HCT116 (cell line): Measurements from ENCODE around the gene ALK. TPM values are rescaled to one million over a fixed set of nuclear protein-coding genes. Genes with fewer than 3 reads are reported as not detected.

Source experiments
- ATAC-seq: fragments of 200-7000 bp; cut with Tn5 transposase; 2 replicates; pipeline ENCODE4 v1.9.1; 2020; ENCODE audit warnings: mild to moderate bottlenecking, moderate library complexity
- BruUV-seq: library from RNA; stranded (reverse); fragments of 400-500 nt; replicated peaks from 2 replicates; lab custom pipeline; 2021; lab: Mats Ljungman, UMichigan
- CTCF ChIA-PET: fragments of 300-600 bp; sonication (Branson Sonifier 250); formaldehyde crosslinking; loops from one replicate; lab custom pipeline; 2021; ENCODE audit warnings: antibody characterized with exemption; lab: Charles Lee
- POLR2A ChIA-PET: fragments of 300-600, 350-600 bp; sonication (Branson Sonifier 250); formaldehyde crosslinking; loops from one replicate; lab custom pipeline; 2021; ENCODE audit warnings: antibody characterized with exemption; lab: Charles Lee
- RAD21 ChIA-PET, 2 experiments: fragments of 300-600 bp; sonication (Branson Sonifier 250); formaldehyde crosslinking; loops; one replicate each; lab custom pipeline; 2023; ENCODE audit warnings: low total read pairs in 2 of 2; ENCODE audit not compliant: uncharacterized antibody in 2 of 2, unreplicated experiment in 2 of 2, low non-redundant PET in 1 of 2; lab: Charles Lee
- DNase-seq: peaks from one replicate; pipeline ENCODE4 v3.0.0-alpha.2; 2010; ENCODE audit warnings: low read depth, low spot score
- H2AFZ ChIP-seq: fragments of 200-600 bp; shearing (Covaris generic), sonication (generic); 2 replicates; pipeline ENCODE4 v1.6.1; 2017; ENCODE audit warnings: low read depth, mixed run types, mixed read lengths, antibody characterized with exemption, low read length; ENCODE audit not compliant: poor library complexity, severe bottlenecking
- H3K27ac ChIP-seq: 2 replicates; pipeline ENCODE4 v1.5.1; 2012; ENCODE audit warnings: low read depth, low read length
- H3K27me3 ChIP-seq: fragments of 200-600 bp; sonication (generic); 2 replicates; pipeline ENCODE4 v1.6.1; 2016; ENCODE audit warnings: mixed run types, low read length, mixed read lengths; ENCODE audit not compliant: insufficient read depth
- H3K36me3 ChIP-seq, 2 experiments: fragments of 200-500 bp in 1 of 2; fragments of 200-600 bp in 1 of 2; sonication (Bioruptor generic) in 1 of 2; sonication (generic) in 1 of 2; 2 replicates each; pipeline versions ENCODE4 v1.5.1 to v1.6.1; 2014 to 2016; ENCODE audit warnings: low read length in 2 of 2, inconsistent platforms in 1 of 2, mixed read lengths in 1 of 2, mixed run types in 1 of 2; ENCODE audit not compliant: insufficient read depth in 2 of 2, control insufficient read depth in 1 of 2
- H3K4me1 ChIP-seq, 2 experiments: fragments of 200-600 bp in 1 of 2; sonication (generic) in 1 of 2; 2 replicates each; pipeline versions ENCODE4 v1.5.1 to v1.6.1; 2012 to 2017; ENCODE audit warnings: low read length in 2 of 2, inconsistent platforms in 1 of 2, mild to moderate bottlenecking in 1 of 2, mixed read lengths in 1 of 2, mixed run types in 1 of 2, moderate library complexity in 1 of 2; ENCODE audit not compliant: insufficient read depth in 2 of 2, control insufficient read depth in 1 of 2
- H3K4me2 ChIP-seq: fragments of 200-600 bp; sonication (generic); 2 replicates; pipeline ENCODE4 v1.6.1; 2017; ENCODE audit warnings: mixed run types, low read length, mixed read lengths
- H3K4me3 ChIP-seq, 2 experiments: fragments of 200-600 bp in 1 of 2; sonication (generic) in 1 of 2; replicated peaks in 1 of 2; 2 replicates each; pipeline ENCODE4 v1.5.1; 2011 to 2016; ENCODE audit warnings: low read length in 2 of 2, control low read depth in 1 of 2, low read depth in 1 of 2, mild to moderate bottlenecking in 1 of 2, mixed read lengths in 1 of 2, mixed run types in 1 of 2
- H3K79me2 ChIP-seq: fragments of 200-600 bp; sonication (generic); 2 replicates; pipeline ENCODE4 v1.6.1; 2017; ENCODE audit warnings: mild to moderate bottlenecking, mixed run types, low read length, moderate library complexity, mixed read lengths; ENCODE audit not compliant: insufficient read depth
- H3K9ac ChIP-seq: fragments of 200-600 bp; sonication (generic); 2 replicates; pipeline ENCODE4 v1.6.1; 2016; ENCODE audit warnings: low read length, mixed read lengths
- H3K9me2 ChIP-seq: fragments of 200-600 bp; sonication (generic), shearing (Covaris generic); 2 replicates; pipeline ENCODE4 v1.6.1; 2017; ENCODE audit warnings: mixed run types, mild to moderate bottlenecking, moderate library complexity; ENCODE audit not compliant: insufficient read depth
- H3K9me3 ChIP-seq, 2 experiments: fragments of 200-500 bp in 1 of 2; fragments of 200-600 bp in 1 of 2; sonication (Bioruptor generic) in 1 of 2; sonication (generic) in 1 of 2; 2 replicates each; pipeline ENCODE4 v1.6.1; 2014 to 2017; ENCODE audit warnings: low read length in 2 of 2, mixed read lengths in 2 of 2, inconsistent platforms in 1 of 2, low read depth in 1 of 2, mild to moderate bottlenecking in 1 of 2, mixed run types in 1 of 2, moderate library complexity in 1 of 2; ENCODE audit not compliant: control insufficient read depth in 1 of 2, insufficient read depth in 1 of 2
- H4K20me1 ChIP-seq: fragments of 200-600 bp; sonication (generic), shearing (Covaris generic); 2 replicates; pipeline ENCODE4 v1.6.1; 2017; ENCODE audit warnings: mixed run types, mild to moderate bottlenecking, moderate library complexity; ENCODE audit not compliant: insufficient read depth
- CEBPB ChIP-seq: IDR thresholded peaks from 2 replicates; pipeline ENCODE4 v1.6.1; 2012; ENCODE audit warnings: low read depth
- EGR1 ChIP-seq: IDR thresholded peaks from 2 replicates; pipeline ENCODE4 v1.6.1; 2012; ENCODE audit warnings: low read depth
- ELF1 ChIP-seq: IDR thresholded peaks from 2 replicates; pipeline ENCODE4 v1.6.1; 2012; ENCODE audit warnings: low read depth, borderline replicate concordance
- EZH2 ChIP-seq: fragments of 200-600 bp; sonication (generic); IDR thresholded peaks from 2 replicates; pipeline ENCODE4 v1.6.1; 2017; ENCODE audit warnings: antibody characterized with exemption, mixed run types
- EZH2phosphoT487 ChIP-seq: fragments of 200-600 bp; IDR thresholded peaks from 2 replicates; pipeline ENCODE4 v1.6.1; 2018; ENCODE audit warnings: antibody characterized with exemption, borderline replicate concordance
- FOSL1 ChIP-seq: IDR thresholded peaks from 2 replicates; pipeline ENCODE4 v1.6.1; 2012; ENCODE audit warnings: low read depth
- JUND ChIP-seq: IDR thresholded peaks from 2 replicates; pipeline ENCODE4 v1.6.1; 2012
- POLR2A ChIP-seq: IDR thresholded peaks from 2 replicates; pipeline ENCODE4 v1.7.0; 2011; ENCODE audit warnings: borderline replicate concordance; ENCODE audit not compliant: insufficient read depth, insufficient read length; ENCODE audit errors: extremely low read depth
- RAD21 ChIP-seq: IDR thresholded peaks from 2 replicates; pipeline ENCODE4 v1.6.1; 2012; ENCODE audit warnings: low read depth, mild to moderate bottlenecking
- SP1 ChIP-seq: IDR thresholded peaks from 2 replicates; pipeline ENCODE4 v1.6.1; 2012; ENCODE audit warnings: low read depth
- SRF ChIP-seq: IDR thresholded peaks from 2 replicates; pipeline ENCODE4 v1.6.1; 2012; ENCODE audit warnings: low read depth
- TCF7L2 ChIP-seq: IDR thresholded peaks from 2 replicates; pipeline ENCODE4 v1.7.0; 2011; ENCODE audit warnings: borderline replicate concordance, inconsistent platforms; ENCODE audit not compliant: insufficient read depth, insufficient read length; ENCODE audit errors: extremely low read depth
- YY1 ChIP-seq: IDR thresholded peaks from 2 replicates; pipeline ENCODE4 v1.6.1; 2011; ENCODE audit warnings: low read length, low read depth, moderate library complexity, mild to moderate bottlenecking; ENCODE audit not compliant: insufficient replicate concordance; ENCODE audit errors: extremely low read depth
- ZFX ChIP-seq: fragments of 450-650 bp; IDR thresholded peaks from 2 replicates; pipeline ENCODE4 v1.6.1; 2017
- ZNF274 ChIP-seq: fragments of 200-500 bp; sonication (Bioruptor generic); IDR thresholded peaks from 2 replicates; pipeline ENCODE4 v1.6.1; 2014; ENCODE audit warnings: mild to moderate bottlenecking, low read depth, low read length, inconsistent platforms
- intact Hi-C: fragments of 100-400 bp; cut with micrococcal nuclease; formaldehyde crosslinking; loops from 2 replicates; pipeline ENCODE4 v1.10.0; 2022
- total RNA-seq: library from RNA; stranded (reverse); gene quantifications from one replicate; pipeline ENCODE4 v1.2.1, GENCODE V29; 2021; ENCODE audit not compliant: unreplicated experiment
- TF ChIP-seq, protein P1 (sequence below): IDR thresholded peaks from 2 replicates; pipeline ENCODE4 v1.6.1; 2012; ENCODE audit warnings: low read depth
- TF ChIP-seq, protein P2 (sequence below), 3 experiments: fragments of 200-600 bp in 1 of 3; sonication (generic) in 1 of 3; IDR thresholded peaks in 2 of 3; conservative IDR thresholded peaks in 1 of 3; 2 replicates each; pipeline ENCODE4 v1.5.1; 2012 to 2017; ENCODE audit warnings: low read depth in 2 of 3, low read length in 2 of 3, antibody characterized with exemption in 1 of 3, borderline replicate concordance in 1 of 3, control low read depth in 1 of 3, mild to moderate bottlenecking in 1 of 3, mixed read lengths in 1 of 3, mixed run types in 1 of 3, moderate library complexity in 1 of 3; ENCODE audit not compliant: insufficient read depth in 1 of 3
- TF ChIP-seq, protein P3 (sequence below): IDR thresholded peaks from 2 replicates; pipeline ENCODE4 v1.6.1; 2011; ENCODE audit warnings: mild to moderate bottlenecking, low read length, moderate library complexity; ENCODE audit not compliant: insufficient replicate concordance; ENCODE audit errors: extremely low read depth

ALK gene
- total RNA-seq, 1 experiment from 2014 or later = not detected

DNA sequence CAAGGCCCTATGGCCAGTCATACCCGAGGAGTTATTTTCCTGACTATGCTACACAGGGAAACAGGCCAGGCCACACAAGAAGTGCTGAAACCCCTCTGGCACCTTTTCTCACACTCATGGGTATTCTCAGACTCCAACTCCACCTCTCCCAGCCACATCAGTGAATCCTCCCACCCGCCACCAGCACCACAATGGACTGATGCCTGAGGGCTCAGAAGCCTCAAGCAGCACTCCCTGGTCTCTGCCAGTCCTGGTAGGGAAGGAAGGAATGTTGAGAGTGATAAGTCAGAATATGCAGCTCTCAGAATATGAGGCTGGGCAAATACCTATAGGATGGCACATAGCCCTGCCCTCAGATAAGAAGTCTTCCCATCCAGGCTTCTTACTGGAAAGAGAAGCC lies 391.1 kb downstream of the ALK start:
- Histone ChIP-seq H3K9me2 (no peaks in the 10 kb centered on the region), H3K36me3 (no peaks in the 10 kb centered on the region), H3K4me2 (no peak overlapping the region), H3K27me3 (peaks cover 81% of the 10 kb centered on the region; the same call in 1 of the 2 replicates), H3K4me3 (no peak overlapping the region), H2AFZ (no peak overlapping the region), H4K20me1 (no peaks in the 10 kb centered on the region), H3K27ac (no peak overlapping the region), H3K9me3 (no peaks in the 10 kb centered on the region), H3K79me2 (no peaks in the 10 kb centered on the region), H3K4me1 (no peaks in the 10 kb centered on the region), H3K9ac (no peak overlapping the region)
- ChIA-PET CTCF (no interaction called here), POLR2A (no interaction called here), RAD21 (no interaction called here)
- ATAC-seq (no peak), DNase-seq (no peak)
- TF ChIP-seq EGR1 = no peak
- no peak for TF ChIP-seq TCF7L2
- TF ChIP-seq, protein P1, sequence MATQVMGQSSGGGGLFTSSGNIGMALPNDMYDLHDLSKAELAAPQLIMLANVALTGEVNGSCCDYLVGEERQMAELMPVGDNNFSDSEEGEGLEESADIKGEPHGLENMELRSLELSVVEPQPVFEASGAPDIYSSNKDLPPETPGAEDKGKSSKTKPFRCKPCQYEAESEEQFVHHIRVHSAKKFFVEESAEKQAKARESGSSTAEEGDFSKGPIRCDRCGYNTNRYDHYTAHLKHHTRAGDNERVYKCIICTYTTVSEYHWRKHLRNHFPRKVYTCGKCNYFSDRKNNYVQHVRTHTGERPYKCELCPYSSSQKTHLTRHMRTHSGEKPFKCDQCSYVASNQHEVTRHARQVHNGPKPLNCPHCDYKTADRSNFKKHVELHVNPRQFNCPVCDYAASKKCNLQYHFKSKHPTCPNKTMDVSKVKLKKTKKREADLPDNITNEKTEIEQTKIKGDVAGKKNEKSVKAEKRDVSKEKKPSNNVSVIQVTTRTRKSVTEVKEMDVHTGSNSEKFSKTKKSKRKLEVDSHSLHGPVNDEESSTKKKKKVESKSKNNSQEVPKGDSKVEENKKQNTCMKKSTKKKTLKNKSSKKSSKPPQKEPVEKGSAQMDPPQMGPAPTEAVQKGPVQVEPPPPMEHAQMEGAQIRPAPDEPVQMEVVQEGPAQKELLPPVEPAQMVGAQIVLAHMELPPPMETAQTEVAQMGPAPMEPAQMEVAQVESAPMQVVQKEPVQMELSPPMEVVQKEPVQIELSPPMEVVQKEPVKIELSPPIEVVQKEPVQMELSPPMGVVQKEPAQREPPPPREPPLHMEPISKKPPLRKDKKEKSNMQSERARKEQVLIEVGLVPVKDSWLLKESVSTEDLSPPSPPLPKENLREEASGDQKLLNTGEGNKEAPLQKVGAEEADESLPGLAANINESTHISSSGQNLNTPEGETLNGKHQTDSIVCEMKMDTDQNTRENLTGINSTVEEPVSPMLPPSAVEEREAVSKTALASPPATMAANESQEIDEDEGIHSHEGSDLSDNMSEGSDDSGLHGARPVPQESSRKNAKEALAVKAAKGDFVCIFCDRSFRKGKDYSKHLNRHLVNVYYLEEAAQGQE = no peak
- no peak for TF ChIP-seq CEBPB
- TF ChIP-seq SRF = no peak
- no peak for TF ChIP-seq EZH2
- TF ChIP-seq YY1 = no peak
- no peak for TF ChIP-seq SP1
- no peak for TF ChIP-seq EZH2phosphoT487
- TF ChIP-seq, protein P2, sequence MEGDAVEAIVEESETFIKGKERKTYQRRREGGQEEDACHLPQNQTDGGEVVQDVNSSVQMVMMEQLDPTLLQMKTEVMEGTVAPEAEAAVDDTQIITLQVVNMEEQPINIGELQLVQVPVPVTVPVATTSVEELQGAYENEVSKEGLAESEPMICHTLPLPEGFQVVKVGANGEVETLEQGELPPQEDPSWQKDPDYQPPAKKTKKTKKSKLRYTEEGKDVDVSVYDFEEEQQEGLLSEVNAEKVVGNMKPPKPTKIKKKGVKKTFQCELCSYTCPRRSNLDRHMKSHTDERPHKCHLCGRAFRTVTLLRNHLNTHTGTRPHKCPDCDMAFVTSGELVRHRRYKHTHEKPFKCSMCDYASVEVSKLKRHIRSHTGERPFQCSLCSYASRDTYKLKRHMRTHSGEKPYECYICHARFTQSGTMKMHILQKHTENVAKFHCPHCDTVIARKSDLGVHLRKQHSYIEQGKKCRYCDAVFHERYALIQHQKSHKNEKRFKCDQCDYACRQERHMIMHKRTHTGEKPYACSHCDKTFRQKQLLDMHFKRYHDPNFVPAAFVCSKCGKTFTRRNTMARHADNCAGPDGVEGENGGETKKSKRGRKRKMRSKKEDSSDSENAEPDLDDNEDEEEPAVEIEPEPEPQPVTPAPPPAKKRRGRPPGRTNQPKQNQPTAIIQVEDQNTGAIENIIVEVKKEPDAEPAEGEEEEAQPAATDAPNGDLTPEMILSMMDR (IDR thresholded peaks at IDR 0.05 in 2 of 3, conservative IDR thresholded peaks at IDR 0.05 in 1 of 3; ENCODE audit: borderline replicate concordance in 1 of 3, insufficient read depth in 1 of 3, low read depth in 2 of 3, low read length in 2 of 3) = no peak
- no peak for TF ChIP-seq FOSL1
- TF ChIP-seq ZNF274 = no peak
- no peak for TF ChIP-seq RAD21
- no peak for TF ChIP-seq JUND
- no peak for TF ChIP-seq ZFX
- TF ChIP-seq POLR2A = no peak
- TF ChIP-seq, protein P3, sequence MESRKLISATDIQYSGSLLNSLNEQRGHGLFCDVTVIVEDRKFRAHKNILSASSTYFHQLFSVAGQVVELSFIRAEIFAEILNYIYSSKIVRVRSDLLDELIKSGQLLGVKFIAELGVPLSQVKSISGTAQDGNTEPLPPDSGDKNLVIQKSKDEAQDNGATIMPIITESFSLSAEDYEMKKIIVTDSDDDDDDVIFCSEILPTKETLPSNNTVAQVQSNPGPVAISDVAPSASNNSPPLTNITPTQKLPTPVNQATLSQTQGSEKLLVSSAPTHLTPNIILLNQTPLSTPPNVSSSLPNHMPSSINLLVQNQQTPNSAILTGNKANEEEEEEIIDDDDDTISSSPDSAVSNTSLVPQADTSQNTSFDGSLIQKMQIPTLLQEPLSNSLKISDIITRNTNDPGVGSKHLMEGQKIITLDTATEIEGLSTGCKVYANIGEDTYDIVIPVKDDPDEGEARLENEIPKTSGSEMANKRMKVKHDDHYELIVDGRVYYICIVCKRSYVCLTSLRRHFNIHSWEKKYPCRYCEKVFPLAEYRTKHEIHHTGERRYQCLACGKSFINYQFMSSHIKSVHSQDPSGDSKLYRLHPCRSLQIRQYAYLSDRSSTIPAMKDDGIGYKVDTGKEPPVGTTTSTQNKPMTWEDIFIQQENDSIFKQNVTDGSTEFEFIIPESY = no peak
- TF ChIP-seq ELF1 = no peak
- BruUV-seq = no TSS peak
- intact Hi-C loops = no loop called here
